Bone marrow (tissue), 2 donors: ENCODE measurements around the gene OPA3.

Experiments
- DNase-seq, 2 donors: peaks; one replicate each; lab custom pipeline; 2025; lab: John Stamatoyannopoulos, UW

The OPA3 gene

DNA sequence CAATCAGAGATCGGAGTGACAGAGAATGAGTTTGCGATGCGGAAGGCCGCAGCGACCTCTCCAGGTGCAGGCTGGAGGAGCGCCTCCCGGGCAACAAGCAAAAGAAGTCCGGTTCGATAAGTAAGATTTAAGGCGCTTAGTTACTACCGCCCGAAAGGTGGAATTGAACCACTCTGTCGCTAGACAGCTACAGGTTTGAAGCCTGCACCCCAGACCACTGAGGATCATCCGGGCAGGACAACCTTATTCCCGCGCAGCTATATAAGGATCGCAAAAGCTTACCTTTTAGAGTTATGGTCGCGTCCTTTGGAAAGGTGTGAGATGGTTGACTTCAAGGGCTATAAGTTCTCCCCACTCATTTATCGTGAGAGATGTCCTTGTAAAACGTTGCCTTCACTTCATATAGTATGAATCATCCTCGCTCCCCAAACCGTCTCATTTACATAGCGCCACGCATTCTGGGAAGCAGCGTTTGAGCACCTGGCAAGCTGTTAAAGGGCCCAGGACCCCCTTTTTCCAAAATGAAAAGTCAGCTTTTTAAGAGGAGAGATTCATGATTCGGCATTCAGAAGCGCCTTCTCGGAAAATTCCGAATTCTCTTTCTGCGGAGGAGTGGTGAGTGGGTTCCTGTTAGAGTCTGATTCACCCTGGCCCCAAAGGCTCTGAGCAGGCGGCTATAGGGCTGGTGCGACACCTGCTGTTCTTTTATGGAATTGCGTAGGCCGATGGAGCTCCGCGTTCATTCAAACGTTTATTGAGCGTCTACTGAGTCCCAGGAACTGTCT is 106.0 kb downstream of the OPA3 start:
- peak; percentile 68 to 80 for DNase-seq

DNA sequence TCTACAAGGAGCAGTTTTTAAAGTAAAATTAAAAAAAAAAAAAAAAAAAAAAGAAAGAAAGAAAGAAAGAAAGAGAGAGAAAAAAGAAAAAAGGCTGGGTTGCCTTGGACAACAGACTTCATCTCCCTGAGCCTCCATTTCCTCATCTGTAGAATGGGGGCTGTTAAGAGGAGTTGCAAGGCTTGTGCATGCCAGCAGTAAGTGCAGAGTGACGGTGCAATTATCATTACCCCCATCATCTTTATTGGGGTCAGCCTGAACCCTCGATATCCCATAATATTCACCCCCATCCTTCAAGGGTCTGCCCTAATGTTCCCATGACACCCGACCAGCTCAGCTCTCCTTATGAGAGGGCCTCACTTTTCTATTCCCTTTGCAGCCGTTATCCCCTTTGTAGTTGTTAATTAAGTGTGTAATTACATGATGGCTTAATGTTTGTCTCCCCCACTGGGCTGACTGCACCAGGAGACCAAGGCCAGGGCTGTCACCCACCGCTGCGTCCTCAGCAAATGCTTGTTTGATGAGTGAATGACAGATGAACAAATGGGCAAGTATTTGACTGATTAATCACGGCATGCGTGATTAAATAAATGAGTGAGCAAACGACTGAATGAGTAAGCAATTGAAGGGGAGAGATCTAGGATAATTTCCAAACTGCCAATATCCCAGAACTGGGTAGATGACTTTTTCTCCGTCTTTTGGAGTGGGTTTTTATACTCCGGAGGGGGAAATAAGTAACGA is 106.7 kb downstream of the OPA3 start:
- no peak for DNase-seq
